Stimulated activated naive B cell treated with anti-CD40 and anti-IgM and Interleukin-4, amounts not matched to agents 10 μg/mL and 1 μg/mL and 100 μg/mL, for 72 hours (primary cell): Measurements from ENCODE around the gene PRIM2.
"Not testable (repeated sequence)": the region's sequence is repeated elsewhere in the genome, so short reads cannot be mapped to it uniquely, and the experiment has no call there.

ENCODE experiments used
- ATAC-seq, 2 donors: fragments of 150-1000 bp; cut with Tn5 transposase; replicated peaks; 2 replicates each; pipeline ENCODE4 v1.10.0; 2021; ENCODE audit warnings: moderate library complexity in 1 of 2
- DNase-seq: peaks from one replicate; pipeline ENCODE4 v3.0.0; 2021
- H3K27ac Mint-ChIP-seq: one replicate; pipeline ENCODE4 v1.8.0; 2022; ENCODE audit warnings: mild to moderate bottlenecking, mixed read lengths
- H3K27me3 Mint-ChIP-seq, 2 donors: one replicate each; pipeline ENCODE4 v1.8.0; 2022; ENCODE audit warnings: mixed read lengths in 2 of 2
- H3K36me3 Mint-ChIP-seq, 2 donors: one replicate each; pipeline ENCODE4 v1.8.0; 2022; ENCODE audit warnings: mixed read lengths in 2 of 2, mild to moderate bottlenecking in 1 of 2
- H3K4me1 Mint-ChIP-seq, 2 donors: one replicate each; pipeline ENCODE4 v1.8.0; 2022; ENCODE audit warnings: mixed read lengths in 2 of 2, mild to moderate bottlenecking in 1 of 2
- H3K4me3 Mint-ChIP-seq, 2 donors: one replicate each; pipeline ENCODE4 v1.8.0; 2022; ENCODE audit warnings: mild to moderate bottlenecking in 2 of 2, mixed read lengths in 2 of 2, moderate library complexity in 1 of 2
- H3K9me3 Mint-ChIP-seq, 2 donors: one replicate each; pipeline ENCODE4 v1.8.0; 2022; ENCODE audit warnings: mixed read lengths in 2 of 2, mild to moderate bottlenecking in 1 of 2

The PRIM2 gene

GRCh38 chr6:57465968-57466367 is 148.5 kb downstream of the PRIM2 start:
- H3K4me1 Mint-ChIP-seq, H3K27ac Mint-ChIP-seq, H3K27me3 Mint-ChIP-seq, H3K4me3 Mint-ChIP-seq, DNase-seq, ATAC-seq, H3K9me3 Mint-ChIP-seq: not testable (repeated sequence)
- peaks cover 8 to 13% of the 10 kb centered on the region in 2 donors for H3K36me3 Mint-ChIP-seq

GRCh38 chr6:57469072-57469471 is 151.6 kb downstream of the PRIM2 start:
- DNase-seq: no peak
- Mint-ChIP-seq H3K9me3 (no peaks in the 10 kb centered on the region), H3K4me3 (no peak overlapping the region), H3K36me3 (peaks cover 5 to 12% of the 10 kb centered on the region in 2 donors), H3K4me1 (peaks cover 2 to 7% of the 10 kb centered on the region in 2 donors), H3K27me3 (no peaks in the 10 kb centered on the region), H3K27ac (no peak overlapping the region)
- ATAC-seq: no peak

- not testable (repeated sequence) for H3K27me3 Mint-ChIP-seq, H3K36me3 Mint-ChIP-seq, DNase-seq, H3K9me3 Mint-ChIP-seq, H3K27ac Mint-ChIP-seq, ATAC-seq, H3K4me3 Mint-ChIP-seq, H3K4me1 Mint-ChIP-seq
Observed at GRCh38 chr6:57470148-57470547, 152.7 kb downstream of the PRIM2 start.

- ATAC-seq, H3K36me3 Mint-ChIP-seq, H3K9me3 Mint-ChIP-seq, H3K27ac Mint-ChIP-seq, H3K4me3 Mint-ChIP-seq, H3K4me1 Mint-ChIP-seq, DNase-seq, H3K27me3 Mint-ChIP-seq: not testable (repeated sequence)
Observed at GRCh38 chr6:57471314-57471864, 154.0 kb downstream of the PRIM2 start.

GRCh38 chr6:57472861-57473362 is 155.5 kb downstream of the PRIM2 start:
- H3K36me3 Mint-ChIP-seq, H3K27ac Mint-ChIP-seq, H3K27me3 Mint-ChIP-seq, ATAC-seq, DNase-seq, H3K4me3 Mint-ChIP-seq, H3K9me3 Mint-ChIP-seq, H3K4me1 Mint-ChIP-seq: not testable (repeated sequence)

GRCh38 chr6:57474862-57475475 is 157.5 kb downstream of the PRIM2 start:
- not testable (repeated sequence) for H3K9me3 Mint-ChIP-seq, H3K36me3 Mint-ChIP-seq, H3K4me3 Mint-ChIP-seq, H3K27me3 Mint-ChIP-seq, DNase-seq, ATAC-seq, H3K27ac Mint-ChIP-seq
- H3K4me1 Mint-ChIP-seq: peaks cover 2 to 12% of the 10 kb centered on the region in 2 donors

- not testable (repeated sequence) for H3K27ac Mint-ChIP-seq, H3K9me3 Mint-ChIP-seq, H3K4me3 Mint-ChIP-seq, H3K36me3 Mint-ChIP-seq, ATAC-seq, H3K27me3 Mint-ChIP-seq, DNase-seq
- H3K4me1 Mint-ChIP-seq: peaks cover 2 to 13% of the 10 kb centered on the region in 2 donors
Observed at GRCh38 chr6:57475656-57476055, 158.2 kb downstream of the PRIM2 start.

- H3K27me3 Mint-ChIP-seq, H3K9me3 Mint-ChIP-seq, DNase-seq, H3K27ac Mint-ChIP-seq, H3K4me3 Mint-ChIP-seq, ATAC-seq: not testable (repeated sequence)
- Mint-ChIP-seq H3K36me3 (peaks cover 13 to 14% of the 10 kb centered on the region in 2 donors), H3K4me1 (peaks cover 4 to 18% of the 10 kb centered on the region in 2 donors)
Observed at GRCh38 chr6:57480194-57480593, 162.8 kb downstream of the PRIM2 start.

GRCh38 chr6:57481121-57481520 is 163.7 kb downstream of the PRIM2 start:
- not testable (repeated sequence) for H3K27ac Mint-ChIP-seq, ATAC-seq, DNase-seq, H3K27me3 Mint-ChIP-seq, H3K9me3 Mint-ChIP-seq, H3K4me3 Mint-ChIP-seq
- Mint-ChIP-seq H3K4me1 (peaks cover 4 to 18% of the 10 kb centered on the region in 2 donors), H3K36me3 (peaks cover 12 to 13% of the 10 kb centered on the region in 2 donors)

- not testable (repeated sequence) for ATAC-seq, H3K9me3 Mint-ChIP-seq, H3K27ac Mint-ChIP-seq, H3K27me3 Mint-ChIP-seq, H3K4me3 Mint-ChIP-seq, DNase-seq
- H3K4me1 Mint-ChIP-seq: peaks cover 4 to 18% of the 10 kb centered on the region in 2 donors
- peaks cover 12 to 13% of the 10 kb centered on the region in 2 donors for H3K36me3 Mint-ChIP-seq
Observed at GRCh38 chr6:57482471-57482870, 165.0 kb downstream of the PRIM2 start.

- Mint-ChIP-seq H3K36me3 (peaks cover 14 to 15% of the 10 kb centered on the region in 2 donors), H3K4me1 (peaks cover 4 to 16% of the 10 kb centered on the region in 2 donors)
- not testable (repeated sequence) for ATAC-seq, H3K27me3 Mint-ChIP-seq, H3K27ac Mint-ChIP-seq, H3K4me3 Mint-ChIP-seq, H3K9me3 Mint-ChIP-seq, DNase-seq
Observed at GRCh38 chr6:57486494-57487081, 169.2 kb downstream of the PRIM2 start.

GRCh38 chr6:57488551-57488950 is 171.1 kb downstream of the PRIM2 start:
- peaks cover 0 to 12% of the 10 kb centered on the region in 2 donors for H3K4me1 Mint-ChIP-seq
- H3K4me3 Mint-ChIP-seq, H3K27me3 Mint-ChIP-seq, H3K9me3 Mint-ChIP-seq, ATAC-seq, H3K27ac Mint-ChIP-seq, DNase-seq, H3K36me3 Mint-ChIP-seq: not testable (repeated sequence)

GRCh38 chr6:57489887-57490286 is 172.5 kb downstream of the PRIM2 start:
- not testable (repeated sequence) for H3K9me3 Mint-ChIP-seq, H3K4me3 Mint-ChIP-seq, H3K27ac Mint-ChIP-seq, H3K36me3 Mint-ChIP-seq, H3K4me1 Mint-ChIP-seq, DNase-seq, H3K27me3 Mint-ChIP-seq, ATAC-seq

GRCh38 chr6:57491795-57492194 is 174.4 kb downstream of the PRIM2 start:
- ATAC-seq, H3K4me3 Mint-ChIP-seq, H3K36me3 Mint-ChIP-seq, DNase-seq, H3K27me3 Mint-ChIP-seq, H3K9me3 Mint-ChIP-seq, H3K4me1 Mint-ChIP-seq, H3K27ac Mint-ChIP-seq: not testable (repeated sequence)

- not testable (repeated sequence) for H3K27ac Mint-ChIP-seq, H3K27me3 Mint-ChIP-seq, H3K36me3 Mint-ChIP-seq, H3K4me1 Mint-ChIP-seq, DNase-seq, ATAC-seq, H3K4me3 Mint-ChIP-seq, H3K9me3 Mint-ChIP-seq
Observed at GRCh38 chr6:57496251-57496650, 178.8 kb downstream of the PRIM2 start.
